Stimulated activated CD4-positive, alpha-beta T cell treated with anti-CD3 and anti-CD28 coated beads, Interleukin-15, amount 100 ng/mL, for 48 hours (primary cell): Measurements from ENCODE around the gene STXBP4.
"Not testable (repeated sequence)": the region's sequence is repeated elsewhere in the genome, so short reads cannot be mapped to it uniquely, and the experiment has no call there.

ENCODE experiments used
- DNase-seq, 2 donors: peaks; one replicate each; pipeline ENCODE4 v3.0.0-alpha.2; 2020; ENCODE audit warnings: low read depth in 2 of 2

The STXBP4 gene

DNA sequence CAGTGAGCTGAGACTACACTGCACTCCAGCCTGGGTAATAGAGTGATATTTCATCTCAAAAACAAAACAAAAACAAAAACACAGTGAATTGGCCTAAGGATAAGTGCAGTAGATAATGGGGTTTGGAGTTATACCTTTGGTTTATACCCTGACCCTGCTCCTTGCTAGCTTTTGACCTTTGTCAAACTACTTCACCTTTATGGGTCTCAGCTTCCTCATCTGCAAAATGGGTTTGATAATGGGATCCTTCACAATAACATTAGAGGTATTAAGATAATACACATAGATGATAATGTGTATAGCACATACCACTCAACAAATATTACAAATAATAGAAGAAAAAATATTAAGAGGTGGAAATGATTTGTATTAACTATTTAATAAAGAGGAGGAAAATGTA lies 85.9 kb downstream of the STXBP4 start:
- no peak for DNase-seq

DNA sequence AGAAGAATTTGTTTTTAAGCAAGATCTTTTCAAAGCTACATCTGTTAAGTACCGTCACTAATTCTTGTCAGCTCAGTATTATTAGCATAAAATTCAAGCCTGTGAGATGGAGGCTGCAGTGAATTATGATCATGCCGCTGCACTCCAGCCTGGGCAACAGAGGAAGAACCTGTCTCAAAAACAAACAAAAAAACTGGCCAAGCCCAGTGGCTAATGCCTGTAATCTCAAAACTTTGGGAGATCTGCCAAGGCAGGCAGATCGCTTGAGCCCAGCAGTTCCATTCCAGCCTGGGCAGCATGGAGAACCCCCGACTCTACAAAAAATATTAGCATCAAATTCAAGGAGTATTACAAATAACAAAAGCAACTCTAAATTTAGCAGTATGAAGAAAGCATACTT lies 88.0 kb downstream of the STXBP4 start:
- DNase-seq = no peak

GRCh38 chr17:55057184-55057583 lies 88.6 kb downstream of the STXBP4 start:
- DNase-seq = no peak

DNA sequence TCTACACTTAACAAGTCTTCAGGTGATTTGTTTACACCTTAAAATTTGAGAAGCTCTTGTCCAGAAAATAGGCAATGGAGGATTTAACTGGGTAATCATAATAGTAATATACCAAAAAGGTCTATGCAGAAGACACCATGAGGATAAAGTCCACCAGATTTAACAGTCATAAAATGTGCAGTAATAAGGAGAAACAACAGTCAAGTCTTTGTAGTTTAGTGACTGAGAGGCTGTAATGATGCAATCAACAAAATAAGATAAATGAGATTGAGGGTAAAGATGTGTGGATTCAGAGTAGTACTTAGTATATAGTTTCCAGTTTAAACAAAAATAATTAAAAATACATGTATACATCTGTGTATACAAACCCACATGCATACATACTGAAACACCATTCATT lies 91.2 kb downstream of the STXBP4 start:
- no peak for DNase-seq

GRCh38 chr17:55062921-55063320 lies 94.4 kb downstream of the STXBP4 start:
- no peak for DNase-seq

GRCh38 chr17:55063885-55064874 lies 95.6 kb downstream of the STXBP4 start:
- no peak for DNase-seq

- no peak for DNase-seq
These were observed 99.3 kb downstream of the STXBP4 start for GRCh38 chr17:55067697-55068439.

DNA sequence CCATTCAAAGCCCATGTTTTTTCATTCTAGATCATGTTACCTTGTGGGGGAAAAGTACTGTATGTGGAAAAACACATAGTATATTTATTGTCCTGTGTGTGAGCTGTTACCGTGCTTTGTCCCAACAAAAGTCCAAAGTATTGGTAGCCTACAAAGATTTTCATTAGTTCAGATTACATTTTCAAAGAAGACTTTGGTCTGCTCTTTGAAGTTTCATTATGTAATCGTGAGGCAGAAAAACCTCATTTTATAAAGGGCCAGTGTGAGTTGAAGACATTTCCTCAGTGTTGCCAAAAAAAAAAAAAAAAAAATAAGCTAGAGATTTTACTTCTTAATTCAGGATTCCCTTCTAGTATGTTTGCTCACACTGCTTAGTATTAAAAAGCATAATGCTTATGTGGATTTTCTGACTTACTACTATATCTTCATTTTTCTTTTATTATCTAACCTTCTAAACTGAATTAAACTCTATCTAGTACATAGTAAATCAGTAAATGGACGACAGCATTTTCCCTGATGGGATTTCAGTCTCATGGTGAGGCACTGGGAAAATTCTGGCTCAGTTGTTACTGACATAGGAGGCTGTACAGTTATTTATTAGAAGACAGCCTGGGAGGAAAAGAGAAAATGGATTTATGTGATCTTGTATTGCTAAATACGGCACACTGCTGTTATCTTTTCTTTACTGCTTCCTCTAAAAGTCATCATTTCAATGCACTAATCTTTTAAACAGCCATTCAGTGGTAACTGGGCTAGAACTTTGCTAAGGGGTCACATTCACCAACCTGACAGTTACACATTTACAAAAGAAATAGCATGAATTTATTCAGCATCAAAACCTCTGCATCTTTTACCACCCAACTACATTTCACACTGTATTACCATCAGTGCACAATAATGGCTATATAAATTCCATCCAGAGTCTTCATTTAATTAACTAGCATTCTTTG lies 100.6 kb downstream of the STXBP4 start:
- no peak for DNase-seq

DNA sequence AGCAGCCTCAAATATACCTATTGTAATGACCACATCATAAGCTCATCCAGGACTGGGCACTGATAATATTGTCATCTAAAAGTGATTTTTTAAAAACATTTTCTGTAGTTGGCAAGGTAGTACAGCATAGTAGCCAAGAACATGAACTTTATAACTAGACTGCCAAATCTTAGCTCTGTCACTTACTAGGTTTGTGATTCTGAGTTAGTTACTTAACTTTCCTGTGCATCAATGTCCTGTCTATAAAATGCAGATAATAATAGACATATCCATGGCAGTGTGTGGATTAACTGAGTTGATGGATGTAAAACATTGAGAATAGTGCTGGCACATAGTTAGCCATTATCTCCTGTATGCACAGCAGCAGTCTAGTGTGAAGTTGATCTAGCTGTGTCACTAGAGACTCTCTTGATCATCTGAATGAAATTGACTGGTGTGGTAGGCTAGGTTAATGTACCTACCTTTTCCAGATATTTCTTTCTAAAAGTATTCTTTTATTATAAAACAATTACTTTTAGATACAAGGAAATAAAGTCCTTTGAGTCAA lies 101.5 kb downstream of the STXBP4 start:
- no peak for DNase-seq

GRCh38 chr17:55072898-55073297 lies 104.3 kb downstream of the STXBP4 start:
- DNase-seq = no peak

GRCh38 chr17:55073467-55073866 lies 104.9 kb downstream of the STXBP4 start:
- not testable (repeated sequence) for DNase-seq

GRCh38 chr17:55081559-55081958 lies 113.0 kb downstream of the STXBP4 start:
- DNase-seq = no peak

GRCh38 chr17:55086635-55087058 lies 118.1 kb downstream of the STXBP4 start:
- no peak for DNase-seq

DNA sequence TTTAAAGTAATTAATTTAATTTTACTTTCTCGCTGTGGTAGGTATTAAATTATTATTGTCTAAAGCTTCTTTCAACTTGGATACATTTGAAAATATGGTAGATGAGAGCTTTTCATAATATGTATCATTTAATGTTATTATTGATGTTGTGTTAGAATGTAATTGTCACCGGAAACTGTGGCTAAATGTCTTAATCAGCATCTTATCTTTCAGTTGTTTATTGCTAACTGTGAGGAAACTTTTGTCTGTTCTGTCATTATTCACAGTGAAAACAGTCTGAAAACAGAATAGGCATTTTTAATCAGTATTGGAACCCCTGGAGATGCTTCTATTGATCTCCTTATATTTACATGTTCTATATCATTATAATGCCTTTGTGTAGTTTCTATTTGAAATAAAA lies 120.7 kb downstream of the STXBP4 start:
- DNase-seq = no peak

GRCh38 chr17:55090079-55090492 lies 121.5 kb downstream of the STXBP4 start:
- peak; percentile 16 to 33 for DNase-seq

GRCh38 chr17:55093353-55093752 lies 124.8 kb downstream of the STXBP4 start:
- DNase-seq = no peak

DNA sequence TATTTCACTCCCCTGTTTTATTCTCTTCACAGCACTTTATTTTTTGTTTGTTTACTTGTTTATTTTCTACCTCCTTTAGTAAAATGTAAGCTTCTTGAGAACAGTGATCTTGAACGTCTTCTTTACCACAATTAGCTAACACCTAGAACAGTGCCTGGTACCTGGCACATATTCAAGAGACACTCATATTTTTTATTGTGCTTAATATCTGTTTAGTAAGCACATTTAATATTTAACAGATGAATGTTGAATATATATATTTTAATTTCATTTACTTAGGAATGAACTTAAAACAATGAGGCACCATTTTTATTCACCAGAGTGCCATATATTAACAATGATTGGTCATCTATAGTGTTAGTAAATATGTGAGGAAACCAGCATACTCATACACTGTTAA lies 130.2 kb downstream of the STXBP4 start:
- no peak for DNase-seq

- no peak for DNase-seq
These were observed 142.0 kb downstream of the STXBP4 start for GRCh38 chr17:55110521-55110920.

- no peak for DNase-seq
These were observed 145.7 kb downstream of the STXBP4 start for GRCh38 chr17:55114283-55114682.

DNA sequence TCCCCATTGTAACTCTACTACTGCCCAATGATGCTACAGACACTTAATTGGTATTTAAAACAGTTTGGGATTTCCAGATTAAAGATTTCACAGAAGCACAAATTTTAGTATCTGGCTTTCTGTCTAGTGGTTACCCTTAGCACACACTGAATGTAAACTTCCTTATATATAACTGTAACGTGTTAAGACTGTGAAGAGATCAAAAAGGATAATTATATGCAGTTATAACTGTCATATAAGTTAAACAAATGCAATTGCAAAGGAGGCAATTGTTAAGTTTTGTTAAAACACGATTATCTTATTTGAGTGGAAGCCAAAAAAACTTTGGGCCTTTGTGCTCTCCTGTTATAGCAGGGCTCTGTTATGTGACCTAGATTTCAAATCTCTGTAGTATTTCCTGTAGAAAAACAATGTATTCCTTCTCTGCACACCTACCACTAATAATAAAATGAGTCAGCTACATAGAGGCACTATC lies 147.9 kb downstream of the STXBP4 start:
- no peak for DNase-seq

GRCh38 chr17:55117164-55117563 lies 148.6 kb downstream of the STXBP4 start:
- DNase-seq = no peak
